H1 (cell line): Measurements from ENCODE around the gene RALY. TPM values are rescaled to one million over a fixed set of nuclear protein-coding genes. Genes with fewer than 3 reads are reported as not detected.

Experiments used
- TCF12 ChIP-seq: IDR thresholded peaks from 2 replicates; pipeline ENCODE4 v1.6.1; 2011; ENCODE audit warnings: low read depth, mild to moderate bottlenecking, low read length
- YY1 ChIP-seq: IDR thresholded peaks from 2 replicates; pipeline ENCODE4 v1.6.1; 2011; ENCODE audit warnings: low read depth, mild to moderate bottlenecking, low read length
- polyA plus RNA-seq, 7 experiments: library from polyadenylated mRNA; depleted of rRNA in 3 of 7; stranded (reverse) in 5 of 7; unstranded in 2 of 7; fragments of >200 nt in 5 of 7; fragments of 200-250 nt in 2 of 7; gene quantifications; 1 replicate in 5 of 7; 2 replicates in 1 of 7; 4 replicates in 1 of 7; pipeline versions ENCODE4 v1.2.1 to v1.2.3, GENCODE V29; 2011 to 2013; ENCODE audit warnings: missing spikeins in 2 of 7, mixed read lengths in 2 of 7
- total RNA-seq: library from RNA; stranded (reverse); fragmentation: NEBNext Ultra II Directional; extraction: Animal tissue kit (Norgen Biotek cat#: 25700); gene quantifications from 2 replicates; pipeline ENCODE4 v1.2.1, GENCODE V29; 2021

The RALY gene
- total and polyA plus RNA-seq, 2 of the 8 experiments (the other 6 are each of a cell fraction or from before 2014, with no cell fraction given), result 133 to 148 TPM

GRCh38 chr20:34127792-34128191 is 134.1 kb downstream of the RALY start (continued):
- TF ChIP-seq TCF12, result no peak
- no peak for TF ChIP-seq YY1
